Activated effector memory CD4-positive, alpha-beta T cell treated with anti-CD3 and anti-CD28 coated beads, Interleukin-2, amount 50 U/mL, for 16 hours (primary cell): Measurements from ENCODE around the gene SGIP1.
"Not testable (repeated sequence)": the region's sequence is repeated elsewhere in the genome, so short reads cannot be mapped to it uniquely, and the experiment has no call there.

ENCODE experiments used
- DNase-seq: peaks from one replicate; pipeline ENCODE4 v3.0.0-alpha.2; 2020

Gene SGIP1

DNA sequence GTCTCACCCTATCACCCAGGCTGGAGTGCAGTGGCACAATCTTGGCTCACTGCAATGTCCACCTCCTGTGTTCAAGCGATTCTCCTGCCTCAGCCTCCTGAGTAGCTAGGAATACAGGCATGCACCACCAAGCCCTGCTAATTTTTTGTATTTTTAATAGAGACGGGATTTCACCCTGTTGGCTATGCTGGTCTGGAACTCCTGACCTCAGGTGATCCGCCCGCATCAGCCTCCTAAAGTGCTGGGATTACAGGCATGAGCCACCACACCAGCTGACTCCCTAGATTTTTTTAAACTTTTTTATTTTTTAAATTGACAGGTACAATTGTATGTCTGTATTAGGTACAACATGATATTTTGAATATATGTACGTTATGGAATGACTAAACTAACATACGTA is 200.6 kb downstream of the SGIP1 start:
- not testable (repeated sequence) for DNase-seq

DNA sequence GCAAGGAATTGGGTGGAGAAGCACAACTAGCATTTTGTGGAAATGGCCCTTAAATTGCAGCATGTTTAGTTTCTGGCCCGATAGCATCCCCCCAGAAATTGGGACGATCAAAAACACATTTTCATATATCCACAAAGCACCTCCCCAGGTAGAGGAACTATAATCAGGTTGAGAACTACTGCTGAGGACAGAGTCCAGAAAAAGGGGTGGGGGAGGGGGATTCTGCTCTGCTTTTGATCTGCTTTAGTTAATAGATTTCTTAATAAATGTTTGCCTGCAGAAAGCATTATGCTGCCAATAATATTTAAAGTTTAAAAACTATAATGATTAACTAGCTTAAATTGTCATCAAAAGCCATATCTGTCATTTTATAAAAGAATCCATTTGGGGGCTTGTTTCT is 203.9 kb downstream of the SGIP1 start:
- DNase-seq = no peak

DNA sequence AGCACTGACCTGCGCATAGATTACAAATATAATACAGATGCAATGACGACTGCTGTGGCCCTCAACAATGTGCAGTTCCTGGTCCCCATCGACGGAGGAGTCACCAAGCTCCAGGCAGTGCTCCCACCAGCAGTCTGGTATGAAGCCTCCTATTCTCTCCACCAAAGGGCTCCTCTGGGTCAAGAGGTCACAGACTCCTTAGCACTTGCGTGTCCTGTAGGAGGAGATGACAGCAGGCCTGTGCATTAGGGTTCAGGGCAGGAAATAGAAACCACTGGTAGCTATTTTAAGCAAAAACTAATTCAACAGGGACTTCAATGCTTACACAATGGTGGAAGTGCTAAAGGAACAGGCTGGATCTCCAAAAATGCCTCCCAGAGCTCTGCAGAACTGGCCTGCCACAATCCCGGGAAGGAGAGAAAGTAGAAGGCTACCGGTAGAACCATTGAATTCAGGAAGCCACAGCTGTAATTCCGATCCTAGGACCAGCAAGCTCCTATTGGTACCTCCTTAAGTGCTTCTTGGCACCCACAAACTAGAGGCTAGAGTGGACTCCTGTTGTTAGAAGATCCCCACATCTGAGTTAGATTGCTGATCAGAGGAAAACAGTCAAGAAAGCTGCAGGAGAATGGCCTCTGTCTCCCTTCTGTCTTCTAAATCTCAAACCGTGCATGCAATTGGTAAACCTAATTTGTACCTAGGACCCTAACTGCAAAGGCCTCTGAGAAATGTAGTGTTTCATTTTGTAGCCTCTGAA is 205.6 kb downstream of the SGIP1 start:
- no peak for DNase-seq

DNA sequence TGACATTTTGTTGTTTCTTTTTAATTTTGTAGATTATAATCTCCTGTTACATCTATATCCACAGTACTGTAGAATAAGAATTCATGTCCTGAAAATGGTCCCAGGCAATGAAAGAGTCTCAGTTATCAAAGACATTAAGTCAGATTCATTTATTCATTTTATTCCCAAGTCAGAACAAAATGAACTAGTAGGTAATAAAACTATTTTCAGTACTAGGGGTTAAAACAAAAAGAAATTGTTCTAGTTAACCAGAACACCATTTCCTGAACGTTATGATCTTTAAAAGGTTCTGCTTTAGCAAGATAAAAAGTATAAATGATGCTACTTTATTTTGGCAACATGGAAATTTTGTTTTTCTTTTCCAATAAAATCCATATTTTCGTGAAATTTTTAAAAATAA is 211.5 kb downstream of the SGIP1 start:
- no peak for DNase-seq

DNA sequence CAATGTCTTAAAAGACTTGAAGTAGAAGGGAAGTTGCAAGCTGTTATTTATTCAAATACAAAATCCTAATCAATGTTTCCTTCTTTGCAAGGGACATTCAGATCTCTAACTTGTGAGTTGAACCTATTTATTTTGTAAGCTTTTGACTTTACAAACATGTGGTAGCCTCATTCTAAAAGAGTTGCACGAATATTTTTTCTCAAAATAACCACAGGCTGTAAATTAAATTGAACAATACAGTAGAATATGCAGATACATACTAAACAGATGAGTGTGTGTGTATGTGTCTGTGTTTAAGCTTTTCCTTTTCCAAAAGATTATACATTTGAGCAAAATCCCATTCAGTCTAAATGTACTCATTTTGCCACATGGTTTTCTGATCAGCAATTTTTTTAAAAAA is 213.5 kb downstream of the SGIP1 start:
- no peak for DNase-seq

DNA sequence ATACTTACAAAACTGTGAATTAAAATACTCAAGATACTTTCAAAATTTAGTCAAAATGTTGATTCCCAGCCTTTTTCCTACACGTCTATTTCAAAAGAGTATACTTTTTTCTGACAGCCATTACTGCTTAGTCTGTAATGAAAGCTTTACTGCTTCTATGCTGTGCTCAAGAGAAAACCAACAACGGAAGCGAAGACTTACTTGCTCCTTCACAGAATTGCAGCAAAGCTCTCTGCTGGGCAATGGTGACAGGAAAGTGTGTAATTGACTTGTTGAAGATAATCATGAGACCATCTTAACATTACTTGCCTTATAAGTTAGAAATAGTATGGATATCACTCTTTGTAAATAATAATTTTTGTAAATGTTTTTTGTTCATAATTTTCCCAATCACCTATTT is 216.6 kb downstream of the SGIP1 start:
- DNase-seq = no peak

DNA sequence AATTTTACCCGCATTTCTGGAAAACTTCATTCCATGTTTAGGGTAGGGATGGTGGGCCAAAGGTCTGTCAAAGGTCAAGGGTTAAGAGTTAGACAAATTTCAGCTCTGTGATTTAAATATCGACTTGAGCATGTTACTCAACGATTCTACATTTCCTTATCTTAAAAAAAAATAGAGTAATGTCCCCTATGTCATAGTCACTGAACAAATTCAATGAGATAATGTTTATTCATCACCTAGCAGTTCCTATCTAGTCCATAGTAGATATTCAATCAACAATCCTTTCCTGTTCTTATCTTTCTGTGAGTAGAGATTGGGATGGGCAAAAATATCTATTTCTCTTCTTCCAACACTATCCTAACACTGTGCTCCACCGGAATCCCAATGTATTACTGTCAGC is 217.2 kb downstream of the SGIP1 start:
- DNase-seq = no peak

DNA sequence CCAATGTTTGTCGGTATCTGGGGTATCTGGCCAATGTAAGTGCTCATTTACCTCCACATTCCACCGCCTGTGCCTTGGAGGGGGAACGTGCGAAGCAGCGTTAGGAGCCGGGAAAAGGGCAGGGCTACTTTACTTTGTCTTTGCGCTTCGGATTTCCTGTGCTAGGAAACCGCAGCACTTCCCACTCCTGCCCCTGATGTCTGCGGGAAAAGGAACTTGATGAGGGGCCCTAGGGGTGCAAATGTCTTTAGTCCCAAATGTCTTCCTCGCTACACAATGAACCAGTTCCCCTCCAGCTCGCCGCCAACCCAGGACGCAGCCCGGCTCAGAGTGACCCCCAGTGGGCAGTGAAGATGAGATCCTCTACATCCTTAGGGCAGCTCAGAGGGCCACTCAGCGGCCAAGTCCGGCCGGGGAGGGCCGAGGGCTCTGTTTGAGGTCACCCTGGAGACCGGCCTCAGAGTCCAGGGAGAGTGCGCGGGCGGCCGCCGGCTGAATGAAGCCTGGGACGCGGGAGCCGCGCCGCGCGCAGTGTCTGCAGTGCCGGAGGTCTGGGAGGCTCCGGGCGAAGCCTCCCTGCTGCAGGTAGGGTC is 218.1 kb downstream of the SGIP1 start, which contains the start of gene DYNLT5:
Gene DYNLT5 (plus strand): TSS at position 460 of the 593 bp plus-strand sequence. CDS start 2,200 bp downstream, outside the sequence.
- DNase-seq = no peak

DNA sequence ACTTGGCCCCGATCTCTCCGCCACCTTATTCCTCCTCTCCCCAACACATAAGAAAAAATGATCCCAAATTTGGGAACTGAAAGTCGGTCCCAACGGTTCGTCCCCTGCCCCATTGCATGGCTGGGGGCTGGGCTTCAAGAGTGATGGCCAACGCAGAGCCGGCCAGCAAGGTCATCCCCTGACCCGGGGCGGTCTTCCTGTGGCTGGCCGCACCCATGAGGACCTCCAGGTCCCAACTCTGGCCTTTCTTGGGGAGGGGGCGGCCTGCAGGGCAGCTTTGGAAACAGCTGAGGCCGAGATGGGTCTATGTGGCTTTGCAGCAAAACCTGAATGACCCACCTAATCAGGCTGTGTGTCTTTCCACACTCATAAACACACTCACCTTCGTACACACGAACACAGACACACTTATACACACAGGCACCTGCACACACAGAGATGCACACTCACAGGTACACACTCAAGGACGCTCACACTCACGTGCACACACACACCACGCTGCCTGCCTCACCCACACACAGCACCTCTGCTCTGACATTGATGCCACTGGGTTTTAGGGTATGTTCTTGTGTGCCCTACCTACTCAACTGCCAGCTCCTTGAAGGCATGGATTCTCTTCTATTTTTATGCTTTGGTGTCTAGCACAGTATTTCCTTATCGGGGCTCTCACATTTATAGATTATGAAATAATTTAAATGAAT is 218.9 kb downstream of the SGIP1 start:
- DNase-seq = no peak

DNA sequence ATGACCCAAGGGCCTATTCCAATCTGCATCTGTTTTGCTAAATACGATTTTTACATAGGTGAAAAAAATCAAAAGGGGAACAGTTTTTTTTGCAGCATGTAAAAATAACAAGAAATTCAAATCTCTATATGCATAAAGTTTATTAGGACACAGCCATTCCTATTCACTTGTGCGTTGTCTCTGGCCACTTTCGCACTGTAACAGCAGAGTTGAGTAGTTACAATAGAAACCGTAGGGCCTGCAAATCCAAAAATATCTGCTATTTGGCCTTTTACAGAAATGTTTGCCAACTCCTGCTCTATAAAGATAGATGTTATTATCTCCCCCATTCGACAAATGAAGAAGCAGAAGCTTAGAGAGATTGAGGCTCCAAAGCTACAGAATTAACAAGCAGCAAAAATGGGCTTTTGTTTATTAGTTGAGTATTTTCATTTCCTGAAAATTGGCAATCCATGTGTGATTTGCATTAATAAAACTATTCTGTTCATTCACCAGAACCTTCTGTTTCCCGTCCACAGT is 223.8 kb downstream of the SGIP1 start:
- DNase-seq = no peak

DNA sequence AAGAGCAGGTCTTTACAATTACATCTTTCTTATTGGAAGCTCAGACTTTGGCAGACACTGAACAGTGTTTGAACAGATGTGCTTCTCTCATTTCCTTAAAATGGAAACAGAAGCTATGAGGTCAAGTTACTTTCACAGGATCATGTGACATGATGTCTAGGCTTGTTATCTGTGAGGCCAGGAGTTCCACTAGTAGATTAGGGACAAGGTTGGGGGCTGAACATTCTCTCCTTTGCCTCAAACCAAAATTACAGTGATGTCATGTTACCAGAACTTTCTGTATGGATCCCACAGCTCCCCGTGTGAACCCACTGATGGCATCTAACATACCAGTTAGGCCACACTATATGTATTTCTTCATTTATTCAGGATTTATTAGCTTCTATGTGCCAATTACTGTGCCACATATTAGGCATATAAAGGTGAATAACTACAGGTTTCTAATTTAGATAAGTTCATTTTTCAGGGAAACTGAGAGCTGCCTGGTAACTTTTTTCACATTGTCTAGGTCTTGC is 224.3 kb downstream of the SGIP1 start:
- DNase-seq = no peak

DNA sequence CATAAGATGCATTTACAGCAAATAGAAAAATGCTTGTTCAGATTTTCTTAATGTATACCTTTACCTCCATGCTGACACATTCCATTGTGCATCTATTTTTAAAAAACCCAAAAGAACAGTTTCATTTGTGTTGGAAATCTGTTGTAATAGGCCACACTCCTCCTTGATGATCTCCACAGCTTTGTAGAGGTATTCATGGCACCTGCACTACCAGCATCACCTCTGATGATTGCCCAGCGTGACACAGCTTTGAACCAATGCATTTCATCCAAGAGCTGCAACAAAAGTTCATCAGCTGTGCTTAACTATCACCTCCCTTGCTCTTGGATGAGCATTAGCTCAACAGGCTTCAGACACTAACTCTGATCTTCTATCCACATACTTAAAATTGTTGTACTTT is 226.6 kb downstream of the SGIP1 start:
- no peak for DNase-seq

DNA sequence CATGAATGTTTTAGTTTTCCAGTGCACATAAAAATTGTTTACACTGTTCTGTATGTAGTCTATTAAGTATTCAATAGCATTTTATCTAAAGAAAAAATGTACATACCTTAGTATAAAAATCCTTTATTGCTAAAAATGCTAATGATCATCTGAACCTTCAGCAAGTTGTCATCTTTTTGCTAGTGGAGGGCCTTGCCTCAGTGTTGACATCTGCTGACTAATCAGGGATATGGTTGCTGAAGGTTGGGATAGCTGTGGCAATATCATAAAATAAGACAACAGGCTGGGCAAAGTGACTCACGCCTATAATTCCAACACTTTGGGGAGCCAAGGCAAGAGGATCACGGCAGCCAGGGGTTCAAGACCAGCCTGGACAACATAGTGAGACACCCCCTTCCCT is 227.3 kb downstream of the SGIP1 start:
- no peak for DNase-seq

DNA sequence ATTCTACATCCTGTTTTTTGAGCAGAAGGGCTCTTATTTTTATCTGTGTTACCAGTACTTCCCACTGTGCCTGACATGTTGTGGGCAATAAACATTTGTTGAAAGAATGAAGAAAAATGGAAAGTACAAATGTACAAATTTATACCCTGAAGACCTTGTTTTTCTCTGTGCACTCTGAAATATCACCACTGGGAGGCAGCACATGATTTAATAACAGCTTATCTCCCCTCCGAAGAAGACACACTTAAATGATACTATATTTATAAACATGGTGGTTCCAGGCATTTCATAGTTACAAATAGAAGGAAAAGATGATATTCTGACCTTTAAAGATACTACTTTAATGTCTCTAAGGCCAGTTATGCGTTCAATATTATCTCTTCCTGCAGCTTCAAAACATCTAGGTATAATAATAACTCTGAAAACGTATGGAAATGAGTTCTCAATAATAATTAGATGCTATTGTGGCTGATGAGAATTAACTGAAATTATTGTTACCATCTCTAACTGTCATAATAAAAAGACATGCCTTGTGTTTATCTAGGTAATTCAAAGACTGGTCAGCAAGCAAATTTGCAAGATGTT is 231.1 kb downstream of the SGIP1 start:
- no peak for DNase-seq

DNA sequence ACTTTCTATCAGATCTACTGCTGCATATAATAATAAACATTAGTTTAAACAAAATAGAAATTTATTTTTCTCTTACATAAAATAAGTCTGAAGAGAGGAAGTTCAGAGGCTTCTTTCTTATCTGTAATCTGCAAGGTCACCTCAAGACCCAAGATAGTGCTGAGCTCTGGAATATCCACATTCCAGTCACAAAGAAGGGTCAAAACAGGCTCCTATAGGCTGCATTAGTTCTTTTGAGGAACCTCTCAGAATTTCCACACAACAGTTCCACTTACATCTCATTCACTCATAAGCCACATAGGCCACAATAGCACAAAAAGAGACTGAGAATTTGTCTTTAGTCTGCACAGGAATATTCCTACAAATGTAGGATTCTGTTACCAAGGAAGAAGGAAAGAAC is 233.7 kb downstream of the SGIP1 start:
- DNase-seq = no peak

DNA sequence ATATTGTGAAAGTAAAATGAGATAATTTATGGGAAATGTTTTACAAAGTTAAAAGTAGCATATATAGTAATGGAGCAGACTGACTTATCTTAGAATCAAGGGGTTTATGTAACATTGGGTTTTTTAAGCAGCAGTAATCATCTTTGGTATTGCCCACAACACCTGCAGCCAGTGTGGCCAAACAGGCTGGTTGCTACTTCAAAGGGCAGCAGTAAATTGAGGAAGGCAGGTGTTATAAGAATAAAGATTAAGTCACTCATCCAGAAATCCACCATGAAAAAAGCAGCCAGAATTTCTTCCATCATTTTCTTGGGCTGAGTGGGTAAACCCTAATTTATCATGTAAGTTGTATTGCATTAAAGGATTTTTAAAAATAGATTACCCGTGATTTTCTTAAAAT is 235.0 kb downstream of the SGIP1 start:
- DNase-seq = no peak

DNA sequence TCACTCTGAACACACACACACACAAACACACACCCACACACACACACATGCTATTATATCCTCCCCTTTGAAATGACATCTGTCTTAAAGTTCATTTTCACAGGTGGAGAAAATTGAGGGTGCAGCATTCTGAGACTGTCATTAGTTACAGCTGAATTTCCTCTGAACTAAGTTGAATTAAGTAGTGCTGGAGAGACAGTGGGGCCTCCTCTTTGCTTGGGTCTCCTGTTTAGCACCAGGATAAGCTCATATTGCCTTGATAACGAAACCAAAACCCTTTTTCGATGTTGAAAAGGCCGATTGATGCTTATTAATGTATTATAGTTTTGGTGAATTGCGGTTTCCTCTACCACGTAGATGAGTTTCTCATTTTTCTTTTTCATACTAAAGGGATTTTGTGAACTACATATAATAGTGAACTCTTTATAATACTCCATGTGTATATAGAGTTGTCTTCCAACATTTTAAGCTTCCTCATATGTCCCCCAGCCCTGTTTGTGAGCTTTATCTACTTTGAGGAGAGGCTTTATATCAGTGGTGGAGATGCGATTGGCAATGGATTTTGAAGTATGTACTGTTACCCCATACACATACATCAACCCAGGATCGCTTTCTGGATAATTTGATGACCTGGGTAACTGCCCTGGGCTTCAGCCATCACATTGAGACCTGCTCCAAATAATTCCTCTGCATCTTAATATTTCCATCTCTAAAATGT is 235.7 kb downstream of the SGIP1 start:
- no peak for DNase-seq

DNA sequence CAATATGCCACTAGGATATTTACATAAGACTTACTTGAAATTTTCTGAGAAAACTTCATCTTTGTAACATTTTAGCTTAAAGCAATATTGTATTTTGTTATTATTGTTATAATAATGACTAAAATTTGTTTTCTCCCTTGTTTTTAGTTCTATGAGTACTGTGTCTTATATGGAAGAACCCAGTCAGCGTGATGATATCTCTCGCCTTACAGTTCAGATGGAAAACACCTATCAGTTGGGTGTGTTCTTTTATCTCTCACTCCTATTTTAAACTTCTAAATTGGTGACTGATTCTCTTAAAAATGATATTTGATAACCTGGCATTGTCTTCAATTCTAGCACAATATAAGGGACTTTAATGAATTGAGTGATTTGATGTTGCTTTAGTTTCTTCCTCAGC is 236.3 kb downstream of the SGIP1 start:
- DNase-seq = no peak

DNA sequence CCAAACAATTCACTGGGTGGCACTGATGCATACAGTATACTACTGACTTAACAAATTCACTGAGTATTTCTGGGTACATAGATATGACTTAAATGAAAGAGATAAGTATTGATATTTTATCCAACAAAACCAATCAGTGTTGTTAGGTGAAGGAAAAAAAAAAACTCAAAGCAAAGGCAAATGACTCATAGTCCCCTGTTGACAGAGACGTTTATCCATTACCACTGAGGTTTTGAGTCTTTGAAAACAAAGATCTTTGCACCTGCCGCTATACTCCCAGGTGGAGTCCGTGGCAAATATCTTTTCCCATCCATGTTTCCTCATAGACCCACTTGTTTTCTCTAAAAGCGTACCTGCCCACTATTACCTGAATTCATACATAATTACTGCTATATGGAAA is 236.7 kb downstream of the SGIP1 start:
- DNase-seq = no peak

DNA sequence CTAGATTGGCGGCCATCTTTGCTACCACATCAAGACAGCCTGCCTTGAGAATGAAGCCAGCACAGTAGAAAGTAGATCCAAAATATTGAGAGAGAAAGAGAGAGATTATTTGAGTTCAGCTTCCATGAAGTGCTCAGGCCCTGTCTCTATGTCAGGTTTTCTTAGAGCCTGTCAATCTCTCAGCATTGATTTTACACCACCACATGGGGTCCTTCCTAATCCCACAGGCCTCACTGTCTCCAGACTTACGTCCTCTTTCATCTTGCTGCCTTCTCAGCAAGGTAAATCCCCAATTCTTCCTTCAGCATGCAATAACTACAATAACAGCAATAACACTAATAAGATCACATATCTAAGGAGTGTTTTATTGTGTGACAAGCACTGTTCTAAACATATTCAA is 239.3 kb downstream of the SGIP1 start:
- no peak for DNase-seq

DNA sequence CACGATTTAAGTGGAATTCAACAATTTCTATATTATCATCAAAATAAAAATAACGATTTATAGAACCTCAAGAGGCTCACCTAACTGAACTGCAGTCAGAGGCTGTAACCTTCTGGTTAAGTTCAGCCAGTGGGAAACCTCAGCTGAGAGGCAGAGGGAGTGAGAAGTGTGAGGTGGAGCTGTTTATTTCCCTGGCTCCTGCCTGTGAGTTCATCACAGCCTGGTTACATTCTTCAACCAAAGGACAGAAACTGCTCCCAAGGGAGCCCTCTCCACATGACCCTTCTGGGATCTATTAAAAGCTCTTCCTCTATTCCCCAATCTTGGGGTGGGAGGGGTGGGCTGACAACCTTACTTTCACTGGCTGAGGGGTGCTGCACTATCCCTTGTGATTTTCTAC is 240.5 kb downstream of the SGIP1 start:
- DNase-seq = no peak

DNA sequence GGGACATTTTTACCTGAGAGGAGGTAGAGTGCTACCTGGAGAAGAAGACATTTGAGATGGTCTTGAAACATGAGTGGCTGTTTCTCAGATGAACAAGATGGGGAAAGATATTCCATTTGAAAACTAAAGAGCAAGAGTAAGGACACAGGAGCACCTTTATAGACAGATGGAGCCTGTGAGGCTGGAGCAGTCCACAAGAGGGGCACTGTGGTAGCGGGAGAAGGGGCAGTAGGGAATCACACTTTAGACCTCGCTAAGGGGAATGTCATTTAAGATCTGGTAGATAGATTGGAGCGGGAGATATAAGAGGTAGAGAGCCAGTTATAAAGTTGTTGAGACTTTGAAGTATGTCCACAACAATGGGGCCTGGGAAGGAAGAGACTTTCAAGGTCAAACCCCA is 241.7 kb downstream of the SGIP1 start:
- DNase-seq = no peak

DNA sequence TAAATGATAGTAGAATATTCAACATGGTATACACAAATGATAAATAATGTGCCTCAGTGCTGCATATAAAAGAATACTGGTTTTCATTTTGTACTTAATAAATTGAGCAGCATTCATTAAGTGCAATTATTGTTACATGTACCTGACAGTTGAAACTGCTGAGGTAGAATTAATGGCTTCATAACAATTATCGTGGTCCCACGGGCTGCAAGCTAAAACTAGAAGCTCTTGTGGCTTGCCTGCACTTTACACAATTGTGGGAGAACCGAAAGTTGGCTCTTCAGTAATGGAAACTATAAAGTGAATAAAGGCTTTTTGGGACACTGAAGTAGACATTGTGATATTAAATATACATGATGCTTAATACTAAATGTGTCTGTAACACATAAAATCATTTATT is 243.9 kb downstream of the SGIP1 start:
- DNase-seq = no peak
